NCI-H2196 (cell line): ENCODE data around the gene SAMD4A.

Experiments used
- DNase-seq: peaks from one replicate; lab custom pipeline; 2025; ENCODE audit not compliant: unreplicated experiment; lab: John Stamatoyannopoulos, UW

Gene SAMD4A

DNA sequence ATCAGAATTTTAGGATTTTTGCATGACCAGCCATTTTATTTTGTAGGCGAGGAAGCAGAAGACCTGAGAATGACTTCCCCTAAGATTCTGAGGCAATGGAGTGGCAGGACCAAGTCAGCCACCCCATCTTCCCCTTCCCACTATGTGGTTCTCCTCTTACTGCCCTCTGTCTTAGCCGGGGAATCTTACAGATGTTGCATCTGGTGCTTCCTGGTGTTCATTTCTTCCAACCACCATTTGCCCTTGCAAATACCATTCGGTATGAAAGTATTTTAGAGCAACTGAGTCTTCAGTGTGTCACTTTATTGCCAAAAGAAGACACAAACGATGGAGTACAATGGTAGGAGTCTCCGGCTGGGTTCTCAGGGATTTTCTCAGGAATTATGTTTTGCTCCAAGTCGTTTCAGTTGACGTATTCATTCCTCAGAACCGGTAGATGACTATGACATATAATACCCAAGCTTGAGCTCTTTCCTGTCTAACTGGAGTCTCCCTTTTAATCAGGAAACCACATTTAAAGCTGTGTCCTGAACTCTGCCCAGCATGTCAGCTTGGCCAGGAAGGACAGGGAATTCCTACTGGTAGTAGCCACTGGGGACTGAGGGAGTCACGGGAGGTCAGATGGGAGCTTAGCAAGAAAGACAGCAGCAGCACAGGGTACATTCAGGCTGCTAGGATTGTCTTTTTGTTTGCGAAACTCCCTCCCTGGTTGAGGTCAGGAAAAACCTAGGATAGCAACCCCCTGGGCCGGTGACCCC lies 87.0 kb downstream of the SAMD4A start:
- no peak for DNase-seq

GRCh38 chr14:54654605-54655004 lies 87.7 kb downstream of the SAMD4A start:
- DNase-seq: no peak

DNA sequence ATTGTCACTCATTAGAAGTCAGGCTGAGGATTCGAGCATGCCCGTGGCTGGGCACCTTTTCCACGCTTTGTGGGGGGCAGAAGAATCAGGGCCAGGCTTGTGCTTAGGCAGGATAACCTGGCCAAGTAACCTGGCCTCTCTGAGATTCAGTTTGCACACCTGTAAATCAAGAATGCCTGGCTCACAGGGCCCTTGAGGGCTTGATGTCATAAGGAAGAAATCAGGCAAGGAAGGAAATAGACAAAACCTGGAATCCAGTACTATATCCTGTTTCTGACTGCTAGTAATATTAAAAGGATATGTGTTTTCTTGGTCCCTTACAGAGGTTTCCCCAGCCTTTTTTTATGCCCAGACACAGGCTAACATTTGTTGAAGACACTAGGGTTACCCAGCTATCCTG lies 91.9 kb downstream of the SAMD4A start:
- DNase-seq: no peak

DNA sequence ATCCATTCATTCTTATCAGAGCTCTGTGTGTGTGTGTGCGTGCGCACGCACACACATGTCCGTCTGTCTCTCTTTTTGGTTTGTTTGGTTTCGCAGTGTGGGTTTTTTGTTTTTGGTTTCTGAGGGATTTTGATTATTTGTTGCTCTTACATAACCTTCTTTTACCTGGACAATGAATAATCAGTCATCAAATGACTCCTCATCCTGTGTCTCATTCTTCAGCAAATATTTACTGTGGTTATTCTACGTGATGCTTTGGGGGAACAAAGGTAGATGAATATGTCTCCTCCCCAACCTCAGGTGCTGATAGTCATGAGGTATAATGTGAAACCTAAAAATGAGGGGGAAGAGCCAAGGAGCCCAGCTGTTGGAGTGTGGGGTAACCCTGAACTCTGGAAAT lies 92.4 kb downstream of the SAMD4A start:
- DNase-seq: no peak

GRCh38 chr14:54660604-54661111 lies 93.7 kb downstream of the SAMD4A start:
- DNase-seq: no peak

GRCh38 chr14:54662491-54663133 lies 95.7 kb downstream of the SAMD4A start:
- DNase-seq: no peak

DNA sequence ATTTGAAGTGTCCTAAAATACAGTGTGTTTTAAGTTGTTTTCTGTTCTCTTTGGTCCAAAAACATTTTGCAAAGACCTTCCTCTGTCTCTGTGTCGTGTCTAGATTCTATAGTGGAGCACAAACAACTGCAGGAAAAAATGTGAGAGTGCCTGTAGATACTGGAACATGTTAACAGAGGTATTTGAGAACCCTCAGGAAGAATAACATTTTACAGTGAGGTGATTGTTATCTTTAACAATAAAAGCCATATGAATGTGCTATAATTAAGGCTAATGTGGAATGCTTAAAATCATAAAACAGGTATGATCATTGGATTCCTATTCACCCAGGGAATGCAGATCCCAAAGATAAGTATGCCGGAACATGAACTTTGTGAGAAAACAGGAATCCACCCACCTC lies 98.0 kb downstream of the SAMD4A start:
- DNase-seq: no peak

- DNase-seq: no peak
Observed at GRCh38 chr14:54665946-54666345, 99.0 kb downstream of the SAMD4A start.

DNA sequence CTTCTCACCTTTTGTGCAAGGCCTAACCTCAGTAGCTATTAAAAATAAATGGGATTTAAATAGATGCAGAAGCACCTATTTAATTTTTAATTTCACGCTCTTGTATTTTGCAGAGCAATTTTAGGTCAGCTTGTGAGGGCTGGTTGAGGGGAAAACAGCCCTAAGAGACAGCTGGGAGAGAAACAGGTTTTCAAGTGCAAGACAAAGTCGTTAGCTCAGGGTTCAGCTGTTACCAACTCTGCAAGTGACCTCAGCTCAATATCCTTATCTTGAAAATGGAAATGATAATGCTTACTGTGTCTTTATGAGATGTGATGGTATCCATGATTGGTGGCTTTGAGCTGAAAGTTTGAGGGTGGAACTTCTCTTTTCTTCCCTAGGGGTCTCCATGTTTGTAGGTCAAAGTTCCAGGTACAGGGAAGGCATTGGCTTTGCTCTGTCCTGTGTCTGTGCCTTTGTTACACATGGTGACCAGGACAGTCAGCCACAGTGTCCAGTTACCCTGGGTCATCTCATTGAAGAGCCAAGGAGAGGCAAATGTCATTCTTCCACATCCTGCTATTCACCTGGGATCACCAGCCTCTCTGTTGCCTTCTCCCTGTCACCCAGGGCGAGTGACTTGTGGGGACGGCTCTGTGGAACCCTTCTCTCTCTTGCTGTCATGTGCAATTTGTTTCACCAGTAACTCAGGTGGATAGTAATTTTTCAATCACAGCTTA lies 100.3 kb downstream of the SAMD4A start:
- no peak for DNase-seq

GRCh38 chr14:54667764-54668163 lies 100.8 kb downstream of the SAMD4A start:
- no peak for DNase-seq

DNA sequence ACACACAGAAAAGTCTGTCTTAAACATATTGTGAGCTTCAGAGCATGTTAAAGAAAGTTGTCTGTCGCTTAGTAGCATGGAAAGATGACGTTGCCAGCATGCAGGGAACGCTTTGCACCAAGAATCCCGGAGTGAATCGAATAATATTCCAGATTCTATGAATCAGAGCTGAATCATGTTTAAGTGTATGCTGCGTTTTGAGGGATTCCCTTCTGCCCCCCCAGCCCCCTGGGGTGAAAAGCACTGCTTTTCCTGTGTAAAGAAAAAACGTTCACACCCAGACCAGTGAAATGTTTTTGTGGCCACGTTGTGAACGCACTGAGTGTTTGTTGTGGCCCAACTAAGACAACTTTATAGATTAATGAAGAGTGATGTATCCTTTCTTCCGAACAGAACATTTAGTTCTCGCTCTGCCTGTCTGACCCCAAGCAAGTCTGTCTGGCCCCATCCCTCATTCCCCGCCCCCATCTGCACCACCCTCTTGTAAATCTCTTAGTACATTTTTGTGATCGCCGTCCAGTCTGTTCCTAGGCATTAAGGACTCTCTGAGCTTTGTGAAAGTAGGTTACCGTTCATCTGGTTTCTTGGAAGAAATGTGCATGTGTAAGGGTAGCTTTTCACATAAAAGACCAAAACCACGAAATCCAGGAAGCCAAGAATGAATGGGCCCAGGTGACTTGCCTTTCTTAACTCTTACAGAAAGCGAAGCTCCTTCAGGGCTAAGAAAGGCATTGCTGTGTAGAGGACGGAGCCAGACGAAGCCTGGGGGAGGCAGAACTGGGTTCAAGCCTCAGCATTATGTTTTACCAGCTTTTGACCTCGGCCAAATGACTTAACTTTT lies 103.0 kb downstream of the SAMD4A start:
- DNase-seq: no peak

DNA sequence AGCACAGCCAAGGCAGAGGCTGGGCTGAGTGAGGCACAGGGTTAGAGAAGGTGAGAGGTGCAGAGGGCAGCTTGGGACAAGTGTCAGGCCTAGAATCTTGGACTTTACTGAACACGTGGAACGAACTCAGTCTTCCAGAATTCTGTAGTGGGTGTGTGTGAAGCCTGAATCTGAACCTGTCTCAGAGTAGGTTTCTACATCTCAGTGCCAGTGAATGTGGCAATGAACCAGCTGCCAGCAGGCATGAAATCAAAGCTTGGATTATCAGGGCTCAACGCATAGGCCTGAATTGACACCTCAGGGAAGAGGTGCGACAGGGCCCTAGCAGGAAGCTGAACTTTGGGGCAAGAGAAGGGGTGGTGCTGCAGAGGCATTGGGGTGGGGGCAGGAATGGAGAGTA lies 104.6 kb downstream of the SAMD4A start:
- no peak for DNase-seq

DNA sequence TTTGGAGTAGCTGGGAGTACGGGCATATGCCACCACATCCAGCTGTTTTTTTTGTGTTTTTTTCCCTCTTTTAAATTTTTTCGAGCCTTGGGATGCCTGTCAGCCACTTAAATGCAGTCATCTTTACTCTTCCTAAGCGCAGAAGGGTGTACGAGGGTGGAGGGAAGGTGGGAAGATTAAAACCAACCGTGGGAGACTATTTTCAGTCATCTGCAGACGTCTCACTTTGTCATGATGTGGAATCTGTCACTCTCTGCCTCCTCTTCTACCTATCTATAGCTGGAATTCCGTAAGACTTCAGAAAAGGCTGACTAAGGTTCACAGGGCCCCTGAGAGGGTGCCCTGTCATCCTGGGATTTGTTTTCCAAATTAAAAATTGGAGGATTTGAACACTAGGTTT lies 105.3 kb downstream of the SAMD4A start:
- no peak for DNase-seq

GRCh38 chr14:54672688-54673087 lies 105.8 kb downstream of the SAMD4A start:
- no peak for DNase-seq

GRCh38 chr14:54673193-54674045 lies 106.5 kb downstream of the SAMD4A start:
- no peak for DNase-seq

GRCh38 chr14:54674046-54674741 lies 107.3 kb downstream of the SAMD4A start:
- DNase-seq: no peak

- DNase-seq: no peak
Observed at GRCh38 chr14:54675236-54676128, 108.6 kb downstream of the SAMD4A start.
